ENCODE data around the gene SLC25A40.
A peak's percentile ranks its signal among the peaks of the same experiment; 100 is the strongest.
"Not testable (repeated sequence)": the region's sequence is repeated elsewhere in the genome, so short reads cannot be mapped to it uniquely, and the experiment has no call there.

SLC25A40 gene

GRCh38 chr7:87870471-87870870, 5.7 kb downstream of the SLC25A40 start:
- DNase-seq, result no peak

DNA sequence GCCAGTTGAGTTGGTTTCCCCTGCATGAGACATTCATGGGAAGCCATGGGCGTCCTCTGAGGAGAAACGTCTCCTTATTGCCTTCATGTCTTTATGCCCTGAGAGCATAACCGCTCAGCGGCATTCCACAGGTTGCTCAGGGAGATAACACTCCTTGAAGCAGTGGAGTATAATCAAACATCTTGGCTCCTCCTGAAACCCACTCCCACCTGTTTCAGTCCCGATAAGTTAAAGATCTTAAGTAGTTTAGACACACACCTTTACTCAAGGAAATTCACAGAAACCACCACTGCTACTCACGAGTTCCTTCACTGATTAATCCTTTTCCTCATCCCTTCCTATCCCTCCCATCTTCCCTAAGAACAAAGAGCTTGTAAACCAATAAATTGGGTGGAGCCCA, 9.6 kb downstream of the SLC25A40 start:
- DNase-seq, result not testable (repeated sequence)

GRCh38 chr7:87866089-87866488, 10.1 kb downstream of the SLC25A40 start:
- no peak for DNase-seq

- no peak for DNase-seq
These were observed 17.6 kb downstream of the SLC25A40 start for GRCh38 chr7:87858417-87859100.

GRCh38 chr7:87853237-87853864, 22.8 kb downstream of the SLC25A40 start:
- no peak for DNase-seq

DNA sequence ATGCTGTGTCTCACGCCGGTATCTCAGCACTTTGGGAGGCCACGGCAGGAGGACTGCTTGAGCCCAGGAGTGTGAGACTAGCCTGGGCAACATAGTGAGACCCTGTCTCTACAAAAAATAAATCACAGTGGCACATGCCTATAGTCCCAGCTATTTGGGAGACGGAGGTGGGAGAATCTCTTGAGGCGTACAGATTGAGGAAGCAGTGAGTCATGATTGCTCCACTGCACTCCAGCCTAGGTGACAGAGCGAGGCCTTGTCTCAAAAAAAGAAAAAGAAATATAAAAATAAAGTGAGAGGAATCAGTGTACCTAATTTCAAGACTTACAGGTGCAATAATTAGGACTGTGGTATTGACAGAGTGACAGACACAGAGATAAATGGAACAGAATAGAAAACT, 23.9 kb downstream of the SLC25A40 start:
- DNase-seq, result no peak

DNA sequence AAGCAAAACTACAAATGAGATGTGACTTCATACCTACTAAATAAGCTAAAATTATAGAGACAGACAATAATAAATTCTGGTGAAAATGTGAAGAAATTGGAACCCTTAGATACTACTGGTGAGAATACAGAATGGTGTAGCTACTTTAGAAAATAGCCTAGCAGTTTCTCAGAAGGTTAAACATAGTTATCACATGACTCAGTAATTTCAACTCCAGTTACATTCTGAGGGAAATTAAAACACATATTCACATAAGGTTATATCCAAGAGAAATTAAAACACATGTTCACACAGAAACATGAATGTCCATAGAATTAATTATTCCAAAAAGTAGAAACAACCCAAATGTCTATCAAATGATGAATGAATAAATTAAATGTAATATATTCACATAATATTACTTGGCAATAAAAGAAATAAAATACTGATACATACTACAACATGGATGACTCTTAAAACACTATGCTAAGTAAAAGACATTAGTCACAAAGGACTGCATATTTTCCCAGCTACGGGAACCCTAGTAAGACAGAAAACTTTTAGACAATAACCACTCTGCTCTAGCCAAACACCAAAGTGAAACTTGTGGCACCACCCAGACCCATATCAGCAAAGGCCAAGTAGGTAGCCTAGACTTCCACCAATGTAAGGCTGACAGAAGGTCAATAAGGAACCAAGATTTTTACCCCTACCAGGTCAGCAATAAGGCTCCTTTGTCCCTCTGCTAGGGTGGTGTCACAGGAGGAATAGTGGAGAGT, 25.1 kb downstream of the SLC25A40 start:
- no peak for DNase-seq

GRCh38 chr7:87837597-87837996, 38.6 kb downstream of the SLC25A40 start:
- no peak for DNase-seq

GRCh38 chr7:87833130-87833529, 43.0 kb downstream of the SLC25A40 start:
- no peak for DNase-seq

DNA sequence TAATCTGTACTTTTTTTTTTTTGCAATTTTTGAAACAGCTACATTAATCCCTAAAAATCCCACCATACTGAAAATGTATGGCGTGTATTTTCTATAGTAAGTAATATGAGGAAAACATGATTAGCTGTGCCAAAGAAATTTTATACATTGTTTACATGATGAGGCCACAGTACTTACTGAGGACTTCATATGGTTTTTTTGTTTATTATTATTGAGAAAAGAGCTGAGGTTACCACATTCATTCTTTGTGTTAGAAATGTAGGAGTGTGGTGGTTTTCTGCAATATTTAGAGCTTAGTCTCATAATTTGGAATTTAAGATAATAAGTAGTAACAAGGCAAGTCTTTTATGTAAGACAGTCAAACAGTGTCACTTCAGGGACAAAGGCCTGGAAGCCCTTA, 45.1 kb downstream of the SLC25A40 start:
- DNase-seq, result no peak

DNA sequence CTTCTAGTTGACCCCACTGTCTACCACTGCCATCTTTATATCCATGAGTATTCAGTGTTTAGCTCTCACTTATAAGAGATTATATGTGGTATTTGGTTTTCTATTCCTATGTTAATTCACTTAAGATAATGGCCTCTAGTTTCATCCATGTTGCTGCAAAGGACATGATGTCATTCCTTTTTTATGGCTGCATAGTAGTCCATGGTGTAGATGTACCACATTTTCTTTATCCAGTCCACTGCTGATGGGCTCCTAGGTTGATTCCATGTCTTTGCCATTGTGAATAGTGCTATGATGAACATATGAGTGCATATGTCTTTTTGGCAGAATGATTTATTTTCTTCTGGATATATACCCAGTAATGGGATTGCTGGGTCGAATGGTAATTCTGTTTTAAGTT, 47.8 kb downstream of the SLC25A40 start:
- not testable (repeated sequence) for DNase-seq

DNA sequence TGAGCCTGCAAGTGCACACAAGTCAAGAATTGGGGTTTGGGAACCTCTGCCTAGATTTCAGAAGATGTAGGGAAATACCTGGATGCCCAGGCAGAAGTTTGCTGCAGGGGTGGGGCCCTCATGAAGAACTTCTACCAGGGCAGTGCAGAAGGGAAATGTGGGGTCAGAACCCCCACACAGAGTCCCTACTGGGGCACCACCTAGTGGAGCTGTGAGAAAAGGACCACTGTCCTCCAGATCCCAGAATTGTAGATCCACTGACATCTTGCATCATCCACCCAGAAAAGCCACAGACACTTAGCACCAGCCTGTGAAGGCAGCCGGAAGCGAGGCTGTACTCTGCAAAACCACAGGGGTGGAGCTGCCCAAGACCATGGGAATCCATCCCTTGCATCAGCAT, 50.8 kb downstream of the SLC25A40 start:
- not testable (repeated sequence) for DNase-seq

DNA sequence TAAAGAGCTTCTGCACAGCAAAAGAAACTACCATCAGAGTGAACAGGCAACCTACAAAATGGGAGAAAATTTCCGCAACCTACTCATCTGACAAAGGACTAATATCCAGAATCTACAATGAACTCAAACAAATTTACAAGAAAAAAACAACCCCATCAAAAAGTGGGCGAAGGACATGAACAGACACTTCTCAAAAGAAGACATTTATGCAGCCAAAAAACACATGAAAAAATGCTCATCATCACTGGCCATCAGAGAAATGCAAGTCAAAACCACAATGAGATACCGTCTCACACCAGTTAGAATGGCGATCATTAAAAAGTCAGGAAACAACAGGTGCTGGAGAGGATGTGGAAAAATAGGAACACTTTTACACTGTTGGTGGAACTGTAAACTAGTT, 54.1 kb downstream of the SLC25A40 start:
- not testable (repeated sequence) for DNase-seq

DNA sequence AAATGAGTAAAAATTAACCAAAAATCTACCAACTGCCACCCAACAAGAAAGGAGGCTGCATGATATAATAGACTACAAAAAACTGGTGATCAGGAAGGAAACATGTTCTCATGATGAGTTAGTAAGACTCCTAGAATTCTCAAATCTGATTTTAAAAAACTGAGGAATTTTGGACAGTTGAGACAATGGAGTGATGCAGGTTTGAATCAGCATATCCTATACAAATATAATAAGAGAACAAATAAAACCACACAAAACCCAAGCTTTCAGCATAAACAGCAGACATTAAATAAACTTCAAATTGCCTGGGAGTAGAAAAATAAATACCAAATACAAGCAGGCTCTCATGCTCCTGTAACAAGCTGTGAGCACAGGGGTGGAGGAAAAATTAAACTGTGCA, 57.8 kb downstream of the SLC25A40 start:
- DNase-seq, result no peak

- DNase-seq, result no peak
These were observed 59.8 kb downstream of the SLC25A40 start for GRCh38 chr7:87816389-87816788.

DNA sequence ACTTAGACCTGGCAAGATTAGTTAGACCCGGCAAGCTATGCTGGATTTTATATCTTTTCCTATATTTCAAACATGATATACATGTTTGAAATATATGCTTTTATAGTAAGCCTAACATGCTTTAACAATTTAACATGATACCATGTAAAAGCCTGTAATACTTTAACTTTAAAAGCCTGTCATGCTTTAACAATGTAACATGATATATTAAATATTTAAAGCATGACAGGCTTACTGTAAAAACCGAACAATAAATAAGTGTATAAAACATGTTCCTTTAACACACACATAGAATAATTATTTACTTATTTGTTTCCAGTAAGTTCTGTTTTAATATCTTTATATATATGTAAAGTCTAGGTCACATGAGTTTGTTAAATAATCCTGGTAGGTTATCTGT, 65.4 kb downstream of the SLC25A40 start:
- no peak for DNase-seq

- DNase-seq, result no peak
These were observed 66.0 kb downstream of the SLC25A40 start for GRCh38 chr7:87810130-87810529.

DNA sequence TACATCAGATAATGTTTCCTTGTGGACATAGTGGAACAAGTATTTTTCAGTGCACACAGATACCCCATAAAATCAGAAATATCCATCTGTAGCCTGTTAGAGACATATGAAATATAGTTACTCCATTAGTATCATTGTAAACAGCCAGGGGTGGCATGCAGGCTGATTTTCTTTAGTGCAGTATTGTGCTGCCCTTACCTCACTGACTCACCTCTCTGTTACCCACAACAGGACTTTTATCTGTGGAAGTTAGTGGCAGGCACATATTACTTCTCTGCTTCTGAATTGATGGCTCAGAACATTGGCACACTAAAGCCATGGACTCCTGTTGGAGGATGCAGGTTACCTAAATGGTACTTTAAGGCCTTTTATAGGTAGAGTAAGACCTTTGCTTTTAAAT, 70.0 kb downstream of the SLC25A40 start:
- no peak for DNase-seq

DNA sequence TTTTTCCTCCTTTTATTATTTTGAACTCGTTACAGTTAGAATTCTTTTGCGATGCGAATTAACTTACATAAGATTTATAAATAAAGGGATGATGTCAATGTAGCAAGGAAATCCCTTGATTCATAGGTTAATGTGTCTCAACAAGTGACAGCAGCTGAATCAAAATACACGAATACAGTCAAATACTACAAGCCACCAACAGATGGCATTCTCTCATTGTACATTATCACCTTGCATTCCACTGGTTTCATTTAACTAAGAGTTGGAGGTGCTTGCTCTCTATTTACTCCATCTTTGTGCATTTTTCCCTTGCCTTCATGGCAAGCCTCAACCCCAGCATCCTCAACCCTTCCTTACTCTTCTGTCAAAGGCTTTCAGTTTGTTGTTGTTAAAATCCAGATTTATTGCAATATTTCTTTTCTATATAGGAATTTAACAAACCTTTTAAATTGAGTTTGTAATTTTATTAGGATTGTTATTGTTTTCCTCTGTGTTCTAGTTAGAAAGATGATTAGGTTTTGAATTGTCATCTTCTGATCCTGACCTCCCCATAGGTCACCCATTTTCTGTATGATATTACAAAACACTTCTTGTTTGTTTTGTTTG, 78.3 kb downstream of the SLC25A40 start:
- DNase-seq, result peak; percentile 44

- no peak for DNase-seq
These were observed 78.8 kb downstream of the SLC25A40 start for GRCh38 chr7:87797395-87797794.

DNA sequence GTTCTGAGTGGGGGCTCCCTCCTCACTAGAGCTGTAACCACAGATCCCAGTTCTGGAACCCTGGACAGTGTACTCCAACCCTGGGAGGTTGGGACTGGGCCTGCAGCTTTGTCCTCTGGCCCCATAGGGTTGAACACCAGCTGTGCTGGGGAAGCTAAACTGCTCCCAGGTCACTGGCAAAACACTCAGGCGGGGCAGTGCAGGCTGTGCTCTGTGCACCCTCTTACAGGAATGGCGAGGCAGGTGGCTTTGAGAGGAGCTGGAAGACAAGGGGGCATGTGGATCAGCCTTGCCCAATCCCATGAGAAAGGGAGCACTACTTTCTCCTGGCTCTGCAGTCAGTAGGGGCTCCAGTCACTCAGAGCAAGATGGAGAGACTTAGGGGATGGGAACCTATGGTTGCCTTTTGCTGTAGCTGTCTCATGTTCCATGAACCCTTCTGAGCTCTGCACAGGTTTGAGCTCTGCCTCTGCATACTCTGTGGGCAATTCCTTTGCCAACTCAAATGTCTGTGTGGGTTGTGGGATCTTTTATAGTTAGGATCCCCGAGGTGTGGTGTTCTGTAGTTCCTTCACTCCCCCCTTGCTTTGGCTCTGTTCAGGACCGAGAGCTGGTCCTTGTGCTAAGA, 90.7 kb downstream of the SLC25A40 start:
- no peak for DNase-seq

DNA sequence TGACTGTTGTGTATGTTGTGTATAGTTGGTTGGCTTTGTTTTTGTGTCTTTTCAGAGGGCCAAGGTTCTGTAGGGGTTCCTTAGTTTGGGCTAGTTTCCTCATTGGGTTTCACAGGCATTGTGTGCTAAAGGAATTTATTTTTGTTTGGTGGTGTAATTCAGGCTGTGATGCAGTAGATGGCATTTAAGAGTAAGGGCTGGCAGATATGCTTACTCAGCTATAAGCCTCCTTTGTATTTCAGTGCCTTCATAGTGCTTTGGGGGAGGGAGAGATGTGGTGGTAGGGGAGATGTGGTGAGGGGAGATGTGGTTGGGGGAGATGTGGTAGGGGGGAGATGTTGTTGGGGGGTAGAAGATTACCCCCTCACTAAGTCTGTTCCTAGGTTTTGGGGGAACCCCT, 91.7 kb downstream of the SLC25A40 start:
- no peak for DNase-seq

Measured in NCI-H1092 (cell line).